PFSK-1 (cell line): ENCODE measurements around the gene SCN4B.

Experiments
- FOXP2 ChIP-seq: optimal IDR thresholded peaks from 2 replicates; pipeline ENCODE3; 2011; ENCODE audit warnings: borderline replicate concordance, control low read depth, inconsistent platforms; ENCODE audit not compliant: insufficient read depth; ENCODE audit errors: extremely low read length, extremely low read depth
- POLR2AphosphoS5 ChIP-seq: IDR thresholded peaks from 2 replicates; pipeline ENCODE4 v1.6.1; 2012; ENCODE audit warnings: low read depth, mild to moderate bottlenecking, control low read depth, low read length, moderate library complexity
- SIN3A ChIP-seq: IDR thresholded peaks from 2 replicates; pipeline ENCODE4 v1.6.1; 2012; ENCODE audit warnings: mild to moderate bottlenecking, low read length, moderate library complexity, borderline replicate concordance; ENCODE audit not compliant: insufficient read depth
- TAF1 ChIP-seq: IDR thresholded peaks from 2 replicates; pipeline ENCODE4 v1.6.1; 2012; ENCODE audit warnings: low read length, control low read depth, borderline replicate concordance; ENCODE audit not compliant: insufficient read depth
- TF ChIP-seq, protein P1 (sequence below), 2 experiments: IDR thresholded peaks; 2 replicates each; pipeline versions ENCODE4 v1.6.1 to v1.8.0; 2011 to 2012; ENCODE audit warnings: low read depth in 2 of 2, low read length in 2 of 2, control low read depth in 1 of 2, inconsistent platforms in 1 of 2, mild to moderate bottlenecking in 1 of 2, moderate library complexity in 1 of 2; ENCODE audit not compliant: insufficient read depth in 1 of 2

Gene SCN4B

DNA sequence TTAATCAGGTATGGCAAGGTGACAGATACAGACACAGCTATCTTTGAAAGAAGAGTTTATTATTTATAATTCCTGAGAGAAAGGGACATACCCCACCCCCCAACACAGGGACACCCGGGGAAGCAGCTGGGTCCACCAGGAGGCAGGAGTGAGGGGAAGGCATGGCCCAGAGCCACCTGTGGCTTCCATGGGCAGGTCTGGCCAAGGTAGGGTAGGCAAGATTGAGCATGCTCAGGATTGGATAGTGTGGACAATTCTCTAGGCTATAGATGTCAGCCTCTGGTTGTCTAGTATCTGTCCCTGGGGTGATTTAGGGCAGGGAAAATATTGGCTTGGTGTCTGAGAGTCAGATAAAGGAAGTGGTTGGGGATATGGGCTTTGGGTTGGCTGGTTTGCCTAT, 38.4 kb downstream of the SCN4B start:
- no peak for TF ChIP-seq SIN3A
- no peak for TF ChIP-seq POLR2AphosphoS5
- TF ChIP-seq, protein P1, sequence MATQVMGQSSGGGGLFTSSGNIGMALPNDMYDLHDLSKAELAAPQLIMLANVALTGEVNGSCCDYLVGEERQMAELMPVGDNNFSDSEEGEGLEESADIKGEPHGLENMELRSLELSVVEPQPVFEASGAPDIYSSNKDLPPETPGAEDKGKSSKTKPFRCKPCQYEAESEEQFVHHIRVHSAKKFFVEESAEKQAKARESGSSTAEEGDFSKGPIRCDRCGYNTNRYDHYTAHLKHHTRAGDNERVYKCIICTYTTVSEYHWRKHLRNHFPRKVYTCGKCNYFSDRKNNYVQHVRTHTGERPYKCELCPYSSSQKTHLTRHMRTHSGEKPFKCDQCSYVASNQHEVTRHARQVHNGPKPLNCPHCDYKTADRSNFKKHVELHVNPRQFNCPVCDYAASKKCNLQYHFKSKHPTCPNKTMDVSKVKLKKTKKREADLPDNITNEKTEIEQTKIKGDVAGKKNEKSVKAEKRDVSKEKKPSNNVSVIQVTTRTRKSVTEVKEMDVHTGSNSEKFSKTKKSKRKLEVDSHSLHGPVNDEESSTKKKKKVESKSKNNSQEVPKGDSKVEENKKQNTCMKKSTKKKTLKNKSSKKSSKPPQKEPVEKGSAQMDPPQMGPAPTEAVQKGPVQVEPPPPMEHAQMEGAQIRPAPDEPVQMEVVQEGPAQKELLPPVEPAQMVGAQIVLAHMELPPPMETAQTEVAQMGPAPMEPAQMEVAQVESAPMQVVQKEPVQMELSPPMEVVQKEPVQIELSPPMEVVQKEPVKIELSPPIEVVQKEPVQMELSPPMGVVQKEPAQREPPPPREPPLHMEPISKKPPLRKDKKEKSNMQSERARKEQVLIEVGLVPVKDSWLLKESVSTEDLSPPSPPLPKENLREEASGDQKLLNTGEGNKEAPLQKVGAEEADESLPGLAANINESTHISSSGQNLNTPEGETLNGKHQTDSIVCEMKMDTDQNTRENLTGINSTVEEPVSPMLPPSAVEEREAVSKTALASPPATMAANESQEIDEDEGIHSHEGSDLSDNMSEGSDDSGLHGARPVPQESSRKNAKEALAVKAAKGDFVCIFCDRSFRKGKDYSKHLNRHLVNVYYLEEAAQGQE (IDR thresholded peaks at IDR 0.05; ENCODE audit: insufficient read depth in 1 of 2, low read depth in 2 of 2, low read length in 2 of 2), result no peak
- no peak for TF ChIP-seq TAF1
- TF ChIP-seq FOXP2, result no peak

DNA sequence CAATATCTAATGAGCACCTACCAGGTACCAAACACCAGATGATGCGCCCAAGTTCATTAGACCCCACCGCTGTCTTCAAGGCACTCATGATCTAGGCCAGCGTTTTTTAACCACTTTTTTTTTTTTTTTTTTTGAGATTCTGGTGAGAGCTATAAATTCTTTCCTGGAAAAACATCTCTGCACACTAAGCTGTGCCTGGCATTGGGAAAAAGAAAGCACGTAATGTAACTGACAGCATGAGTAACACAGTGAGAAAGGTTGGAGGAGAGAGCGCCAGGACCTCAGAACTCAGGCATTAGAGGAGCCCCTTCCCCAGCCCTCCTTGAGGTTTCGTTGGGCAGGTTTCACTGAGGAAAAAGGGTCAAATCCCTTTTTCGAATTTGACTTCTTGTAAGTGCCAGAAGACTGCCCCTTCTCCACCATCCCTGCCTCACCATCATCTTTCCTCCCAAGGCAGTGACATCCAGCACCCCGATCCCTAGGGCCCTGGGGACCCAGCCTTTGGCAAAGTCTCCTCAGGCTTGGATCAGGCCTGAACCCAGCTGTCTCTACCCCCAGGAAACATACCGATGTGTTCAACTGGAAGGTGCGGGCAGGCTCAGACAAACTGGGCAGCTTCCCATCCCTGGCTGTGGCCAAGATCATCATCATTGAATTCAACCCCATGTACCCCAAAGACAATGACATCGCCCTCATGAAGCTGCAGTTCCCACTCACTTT, 39.8 kb downstream of the SCN4B start:
- TF ChIP-seq TAF1 (no peak), POLR2AphosphoS5 (no peak), SIN3A (no peak), FOXP2 (no peak)
- TF ChIP-seq, protein P1 (IDR thresholded peaks at IDR 0.05; ENCODE audit: insufficient read depth in 1 of 2, low read depth in 2 of 2, low read length in 2 of 2), result no peak

- TF ChIP-seq SIN3A (no peak), FOXP2 (no peak), POLR2AphosphoS5 (no peak), TAF1 (no peak)
- TF ChIP-seq, protein P1 (IDR thresholded peaks at IDR 0.05; ENCODE audit: insufficient read depth in 1 of 2, low read depth in 2 of 2, low read length in 2 of 2), result no peak
Measured at GRCh38 chr11:118111744-118112035, 40.9 kb downstream of the SCN4B start.

DNA sequence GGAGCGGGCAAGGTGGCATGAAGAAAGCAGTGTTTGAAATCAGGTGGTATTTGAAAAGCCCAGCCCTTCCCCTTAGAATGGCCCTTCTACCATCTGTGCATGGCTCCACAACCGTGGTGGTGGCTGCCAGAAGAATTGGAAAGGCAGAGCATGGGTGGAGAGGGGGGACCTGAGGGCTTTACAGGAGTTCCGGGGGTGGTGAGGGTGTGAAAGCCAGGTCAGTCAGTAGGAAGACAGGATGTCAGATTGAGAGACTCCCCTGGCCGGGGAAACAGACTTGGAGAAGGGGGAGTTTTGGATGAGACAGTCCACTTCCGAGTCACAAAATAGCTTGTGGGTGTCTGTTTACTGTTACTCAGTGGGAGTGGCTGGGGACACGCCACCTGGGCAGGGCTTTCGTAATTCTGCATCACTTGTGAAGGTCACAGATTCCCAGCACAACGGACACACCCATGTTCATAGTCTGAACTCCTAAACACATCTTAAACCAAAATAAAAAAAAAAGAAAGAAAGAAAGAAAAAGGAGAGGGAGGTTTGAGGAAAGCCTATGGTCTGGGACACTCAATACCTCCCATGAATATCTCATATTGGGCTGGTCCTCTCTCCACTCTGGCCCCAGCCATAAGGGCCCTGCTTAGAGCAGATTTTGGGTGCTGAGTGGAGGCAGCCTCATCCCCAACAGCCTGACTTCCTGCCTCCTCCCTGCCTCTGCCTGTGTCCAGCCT, 41.4 kb downstream of the SCN4B start:
- TF ChIP-seq SIN3A, result no peak
- no peak for TF ChIP-seq FOXP2
- TF ChIP-seq POLR2AphosphoS5, result no peak
- TF ChIP-seq, protein P1 (IDR thresholded peaks at IDR 0.05; ENCODE audit: insufficient read depth in 1 of 2, low read depth in 2 of 2, low read length in 2 of 2), result no peak
- TF ChIP-seq TAF1, result no peak

DNA sequence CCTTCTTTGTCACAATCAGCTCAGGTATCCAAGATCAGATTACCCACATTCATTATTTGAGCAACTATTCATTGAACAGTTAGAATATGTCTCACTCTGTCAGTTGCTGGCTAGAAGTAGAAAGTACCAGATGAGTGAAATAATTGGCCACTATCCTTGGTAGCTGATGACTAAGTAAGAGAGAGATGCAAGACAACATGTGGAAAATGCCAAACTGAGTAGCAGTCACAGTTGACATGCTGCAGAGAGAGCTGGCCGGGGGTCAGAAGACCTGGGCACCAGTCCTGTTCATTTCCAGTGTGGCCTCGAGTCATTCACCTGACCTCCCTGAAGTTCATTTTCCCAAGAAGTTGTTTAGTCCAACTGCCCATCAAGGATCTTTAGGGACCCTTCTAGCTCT, 43.4 kb downstream of the SCN4B start:
- TF ChIP-seq, protein P1 (IDR thresholded peaks at IDR 0.05; ENCODE audit: insufficient read depth in 1 of 2, low read depth in 2 of 2, low read length in 2 of 2), result 0 out of 4 replicates have a peak, but pooled peaks of 1 of the 2 experiments have one; percentile 22
- no peak for TF ChIP-seq TAF1
